ENCODE results near the gene DNAJC10.
"Not testable (repeated sequence)": the region's sequence is repeated elsewhere in the genome, so short reads cannot be mapped to it uniquely, and the experiment has no call there.

Gene DNAJC10, protein sequence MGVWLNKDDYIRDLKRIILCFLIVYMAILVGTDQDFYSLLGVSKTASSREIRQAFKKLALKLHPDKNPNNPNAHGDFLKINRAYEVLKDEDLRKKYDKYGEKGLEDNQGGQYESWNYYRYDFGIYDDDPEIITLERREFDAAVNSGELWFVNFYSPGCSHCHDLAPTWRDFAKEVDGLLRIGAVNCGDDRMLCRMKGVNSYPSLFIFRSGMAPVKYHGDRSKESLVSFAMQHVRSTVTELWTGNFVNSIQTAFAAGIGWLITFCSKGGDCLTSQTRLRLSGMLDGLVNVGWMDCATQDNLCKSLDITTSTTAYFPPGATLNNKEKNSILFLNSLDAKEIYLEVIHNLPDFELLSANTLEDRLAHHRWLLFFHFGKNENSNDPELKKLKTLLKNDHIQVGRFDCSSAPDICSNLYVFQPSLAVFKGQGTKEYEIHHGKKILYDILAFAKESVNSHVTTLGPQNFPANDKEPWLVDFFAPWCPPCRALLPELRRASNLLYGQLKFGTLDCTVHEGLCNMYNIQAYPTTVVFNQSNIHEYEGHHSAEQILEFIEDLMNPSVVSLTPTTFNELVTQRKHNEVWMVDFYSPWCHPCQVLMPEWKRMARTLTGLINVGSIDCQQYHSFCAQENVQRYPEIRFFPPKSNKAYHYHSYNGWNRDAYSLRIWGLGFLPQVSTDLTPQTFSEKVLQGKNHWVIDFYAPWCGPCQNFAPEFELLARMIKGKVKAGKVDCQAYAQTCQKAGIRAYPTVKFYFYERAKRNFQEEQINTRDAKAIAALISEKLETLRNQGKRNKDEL

DNA sequence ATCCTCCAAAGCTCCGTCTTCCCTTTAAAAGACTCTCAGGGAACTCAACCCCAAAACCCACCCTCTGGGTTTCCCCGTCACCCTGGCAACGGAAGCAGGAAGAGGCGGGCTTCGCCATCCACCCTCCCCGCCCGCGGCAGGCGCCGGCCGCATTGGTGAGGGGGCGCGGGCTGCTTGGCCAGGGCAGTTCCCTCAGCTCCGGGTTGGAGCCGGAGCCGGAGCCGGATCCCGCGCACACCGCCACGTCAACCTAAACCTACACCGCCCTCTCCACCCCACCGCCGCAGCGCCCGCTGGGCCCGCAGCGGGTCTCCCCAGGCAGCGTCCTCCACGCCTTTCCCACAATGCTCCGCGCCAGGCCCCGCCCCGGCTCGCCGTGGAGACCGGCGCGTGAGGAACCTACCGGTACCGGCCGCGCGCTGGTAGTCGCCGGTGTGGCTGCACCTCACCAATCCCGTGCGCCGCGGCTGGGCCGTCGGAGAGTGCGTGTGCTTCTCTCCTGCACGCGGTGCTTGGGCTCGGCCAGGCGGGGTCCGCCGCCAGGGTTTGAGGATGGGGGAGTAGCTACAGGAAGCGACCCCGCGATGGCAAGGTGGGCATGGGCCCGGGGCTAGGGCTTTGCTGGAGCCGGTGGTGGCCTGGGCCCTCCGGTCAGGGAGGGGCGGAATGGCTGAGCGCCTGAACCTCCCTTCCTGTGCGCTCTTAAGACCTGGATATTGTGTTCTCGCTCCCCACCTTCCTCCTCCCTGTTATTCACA lies at the start of gene DNAJC10:
DNAJC10 (plus strand) TSS at position 366 of the 758 bp plus-strand sequence. CDS start 1,830 bp downstream, outside the sequence.
- peak within 1 kb of the TSS; percentile 86 for H3K4me3 ChIP-seq
- no peak for TF ChIP-seq Cebpa-rat (IDR thresholded peaks at IDR 0.05)
- H3K27me3 ChIP-seq: no peaks in the 10 kb centered on the region
- peak within 1 kb of the TSS; percentile 82 for H3K27ac ChIP-seq
- peaks cover 60% of the 10 kb centered on the region for H3K4me1 ChIP-seq
- no peaks in the 10 kb centered on the region for H3K9me3 ChIP-seq
- H3K4me2 ChIP-seq: peak within 1 kb of the TSS; percentile 96
- peaks cover 12% of the 10 kb centered on the region; the same call in 1 of the 2 replicates for H3K36me3 ChIP-seq
- H4K20me1 ChIP-seq: no peaks in the 10 kb centered on the region
- H3K9ac ChIP-seq: peak within 1 kb of the TSS; percentile 80

DNA sequence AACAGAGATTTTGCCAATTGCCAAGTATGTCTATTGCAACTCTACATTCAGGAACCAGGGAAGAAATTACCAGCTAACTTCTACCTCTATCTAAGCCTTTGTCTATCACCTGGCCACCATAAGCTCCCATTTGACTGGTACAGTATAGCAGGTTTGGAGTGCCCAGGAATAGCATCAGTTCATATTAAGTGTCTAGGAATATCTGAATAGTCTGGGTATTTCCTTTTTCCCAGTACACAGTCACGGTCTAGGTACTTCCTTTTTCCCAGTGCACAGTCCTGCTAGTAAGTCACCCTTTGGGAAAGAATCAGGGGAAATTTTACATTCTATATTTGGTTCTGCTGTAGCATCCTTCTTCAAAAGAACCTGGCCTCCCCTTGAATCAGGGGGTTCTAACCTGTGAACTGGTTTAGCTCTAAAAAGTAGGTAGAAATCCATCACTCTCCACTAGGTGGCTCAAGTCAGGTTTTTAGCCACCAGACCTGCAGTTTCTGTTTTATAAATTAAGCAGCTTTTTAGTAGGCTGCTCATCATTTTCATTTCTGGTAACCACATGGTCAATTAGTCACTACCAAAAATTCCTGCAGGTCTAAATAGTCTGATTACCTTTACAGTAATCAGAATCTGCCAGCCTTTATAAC lies 49.3 kb upstream of the DNAJC10 start:
- Histone ChIP-seq H3K9me3 (peaks cover 5% of the 10 kb centered on the region; the same call in 1 of the 2 replicates), H3K4me3 (no peak overlapping the region), H3K4me2 (no peak overlapping the region), H3K27me3 (no peaks in the 10 kb centered on the region), H3K9ac (no peak overlapping the region), H3K36me3 (no peaks in the 10 kb centered on the region), H3K27ac (no peak overlapping the region), H4K20me1 (no peaks in the 10 kb centered on the region), H3K4me1 (peaks cover 20% of the 10 kb centered on the region)
- no peak for TF ChIP-seq Cebpa-rat (IDR thresholded peaks at IDR 0.05)

DNA sequence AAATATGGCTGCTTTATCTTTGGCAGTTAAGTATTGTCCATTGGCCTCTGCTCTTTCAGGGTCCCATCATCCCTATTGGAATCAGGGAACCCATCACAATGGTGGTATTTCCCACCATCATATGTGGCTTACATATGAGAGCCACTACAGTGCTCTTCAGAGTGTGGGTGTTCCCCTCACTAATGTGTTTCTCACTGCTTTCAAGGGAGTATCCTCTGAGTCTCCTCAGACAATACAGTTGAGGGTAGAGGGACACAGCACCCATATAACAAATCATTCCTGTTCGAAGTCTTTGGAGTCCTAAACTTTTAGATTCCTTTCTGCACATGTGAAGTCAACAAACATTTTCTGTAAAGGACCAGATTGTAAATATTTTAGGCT lies 48.8 kb upstream of the DNAJC10 start:
- Histone ChIP-seq H3K4me2 (no peak overlapping the region), H3K4me3 (no peak overlapping the region), H3K27me3 (no peaks in the 10 kb centered on the region), H3K36me3 (no peaks in the 10 kb centered on the region), H3K9ac (no peak overlapping the region), H3K4me1 (peaks cover 20% of the 10 kb centered on the region), H4K20me1 (no peaks in the 10 kb centered on the region), H3K9me3 (peaks cover 5% of the 10 kb centered on the region; the same call in 1 of the 2 replicates), H3K27ac (no peak overlapping the region)
- TF ChIP-seq Cebpa-rat (IDR thresholded peaks at IDR 0.05): no peak

DNA sequence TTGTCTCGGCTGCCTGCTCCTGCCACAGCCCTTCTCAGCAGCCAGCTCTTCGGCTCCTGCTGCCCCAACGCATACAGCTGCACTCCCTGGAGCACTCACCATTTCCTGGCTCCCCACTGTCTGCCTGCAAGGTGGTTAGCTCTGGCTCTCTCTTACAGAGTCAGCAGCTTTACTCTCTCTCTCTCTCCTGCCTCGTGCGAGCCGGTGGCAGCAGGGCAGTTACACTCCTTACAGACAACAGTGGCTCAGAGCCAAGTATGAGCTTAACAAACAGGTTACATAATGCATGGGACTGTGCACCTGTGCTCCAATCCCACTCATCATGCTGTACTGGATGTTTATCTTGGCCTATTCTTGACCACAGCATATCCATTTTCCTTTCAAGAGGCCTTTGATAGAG lies 47.4 kb upstream of the DNAJC10 start:
- TF ChIP-seq Cebpa-rat (IDR thresholded peaks at IDR 0.05): no peak

DNA sequence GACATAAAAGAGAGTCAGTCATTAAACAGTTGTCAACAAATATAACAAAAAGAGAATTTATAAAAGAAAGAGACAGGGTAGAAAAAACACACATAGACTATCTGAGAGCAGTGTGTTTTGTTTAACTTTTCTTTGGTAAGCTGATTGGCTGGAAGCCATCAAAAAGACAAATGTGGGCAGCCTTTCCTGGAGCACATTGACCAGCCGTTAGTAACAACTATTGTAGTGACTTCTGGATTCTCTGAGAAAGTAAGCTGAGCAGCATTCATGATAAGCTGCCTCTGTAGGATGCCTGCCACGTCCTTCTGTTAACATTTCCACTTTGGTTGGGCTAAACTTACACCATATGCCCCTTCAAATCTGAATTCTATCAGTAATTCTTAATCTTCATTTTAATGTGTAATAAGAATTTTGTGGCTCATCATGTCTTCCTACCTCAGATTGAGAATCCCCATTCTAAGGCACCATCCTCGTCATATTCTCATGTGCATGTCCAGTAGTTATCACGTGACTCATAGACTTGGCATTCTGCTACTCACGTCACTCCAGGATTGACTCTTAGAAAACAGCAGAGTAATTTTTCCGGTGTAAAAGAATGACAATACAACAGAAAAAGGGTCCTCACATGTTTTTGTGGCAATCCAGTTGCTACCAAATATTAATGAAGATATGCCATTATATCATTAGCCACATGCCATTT lies 43.4 kb upstream of the DNAJC10 start:
- no peak overlapping the region for H3K27ac ChIP-seq
- no peak overlapping the region for H3K4me2 ChIP-seq
- H3K27me3 ChIP-seq: no peaks in the 10 kb centered on the region
- peaks cover 5% of the 10 kb centered on the region; the same call in 1 of the 2 replicates for H3K9me3 ChIP-seq
- no peak for TF ChIP-seq Cebpa-rat (IDR thresholded peaks at IDR 0.05)
- no peak overlapping the region for H3K9ac ChIP-seq
- no peaks in the 10 kb centered on the region for H3K36me3 ChIP-seq
- no peak overlapping the region for H3K4me3 ChIP-seq
- H4K20me1 ChIP-seq: no peaks in the 10 kb centered on the region
- H3K4me1 ChIP-seq: peaks cover 12% of the 10 kb centered on the region

More for the DNA sequence above, 47.4 kb upstream of the DNAJC10 start:
- peak overlapping the region; percentile 34 for H3K4me2 ChIP-seq
- peaks cover 5% of the 10 kb centered on the region; the same call in 1 of the 2 replicates for H3K9me3 ChIP-seq
- no peaks in the 10 kb centered on the region for H3K27me3 ChIP-seq
- H3K36me3 ChIP-seq: no peaks in the 10 kb centered on the region
- peaks cover 20% of the 10 kb centered on the region for H3K4me1 ChIP-seq
- H3K4me3 ChIP-seq: no peak overlapping the region
- H3K9ac ChIP-seq: no peak overlapping the region
- no peak overlapping the region for H3K27ac ChIP-seq
- no peaks in the 10 kb centered on the region for H4K20me1 ChIP-seq

DNA sequence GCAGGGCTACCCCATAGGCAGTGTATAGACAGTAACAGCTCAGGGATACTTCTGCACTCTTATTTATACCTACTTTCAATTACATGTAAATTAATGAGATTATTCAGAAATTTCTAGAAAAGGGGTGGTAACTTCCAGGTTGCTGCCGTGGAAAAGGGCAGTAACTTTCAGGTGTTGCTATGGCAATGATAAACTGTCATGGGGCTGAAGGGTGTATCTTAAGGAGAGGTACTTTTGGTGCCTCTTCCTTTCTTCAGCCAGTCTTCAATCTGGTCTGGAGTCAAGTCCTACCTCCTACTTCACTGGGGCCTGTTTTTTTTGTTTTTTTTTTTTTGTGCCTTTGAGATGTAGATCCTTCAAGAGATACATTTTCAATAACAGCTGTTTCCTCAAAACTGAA lies 35.2 kb upstream of the DNAJC10 start:
- Histone ChIP-seq H3K4me3 (no peak overlapping the region), H3K36me3 (no peaks in the 10 kb centered on the region), H4K20me1 (no peaks in the 10 kb centered on the region), H3K4me2 (peak overlapping the region; percentile 24; the same call in 1 of the 2 replicates), H3K27me3 (no peaks in the 10 kb centered on the region), H3K9me3 (no peaks in the 10 kb centered on the region), H3K9ac (no peak overlapping the region), H3K4me1 (peaks cover 31% of the 10 kb centered on the region), H3K27ac (no peak overlapping the region)
- TF ChIP-seq Cebpa-rat (IDR thresholded peaks at IDR 0.05): no peak

DNA sequence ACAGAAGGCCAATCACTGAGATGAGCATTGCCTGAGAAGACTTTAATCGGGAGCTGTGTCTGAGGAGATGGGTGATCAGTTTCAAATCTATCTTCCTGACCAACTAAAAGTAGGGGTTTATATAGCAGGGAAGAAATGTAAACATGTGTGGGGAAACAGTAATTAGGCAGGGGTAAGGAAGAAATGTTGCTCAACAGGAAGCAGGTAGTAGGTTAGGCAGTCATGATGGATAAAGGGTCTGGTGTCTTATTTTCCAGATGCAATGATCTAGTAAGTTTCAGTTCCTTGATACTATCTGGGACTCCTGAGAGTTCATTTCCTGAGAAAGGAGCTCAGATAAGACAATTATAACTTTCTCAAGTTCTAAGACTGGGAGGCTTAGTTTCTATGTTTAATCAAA lies 33.8 kb upstream of the DNAJC10 start:
- Histone ChIP-seq H3K4me3 (no peak overlapping the region), H3K4me1 (peaks cover 31% of the 10 kb centered on the region), H3K36me3 (no peaks in the 10 kb centered on the region), H3K27ac (peak overlapping the region; percentile 68), H4K20me1 (no peaks in the 10 kb centered on the region), H3K4me2 (peak overlapping the region; percentile 63), H3K27me3 (no peaks in the 10 kb centered on the region), H3K9ac (no peak overlapping the region), H3K9me3 (no peaks in the 10 kb centered on the region)
- no peak for TF ChIP-seq Cebpa-rat (IDR thresholded peaks at IDR 0.05)

DNA sequence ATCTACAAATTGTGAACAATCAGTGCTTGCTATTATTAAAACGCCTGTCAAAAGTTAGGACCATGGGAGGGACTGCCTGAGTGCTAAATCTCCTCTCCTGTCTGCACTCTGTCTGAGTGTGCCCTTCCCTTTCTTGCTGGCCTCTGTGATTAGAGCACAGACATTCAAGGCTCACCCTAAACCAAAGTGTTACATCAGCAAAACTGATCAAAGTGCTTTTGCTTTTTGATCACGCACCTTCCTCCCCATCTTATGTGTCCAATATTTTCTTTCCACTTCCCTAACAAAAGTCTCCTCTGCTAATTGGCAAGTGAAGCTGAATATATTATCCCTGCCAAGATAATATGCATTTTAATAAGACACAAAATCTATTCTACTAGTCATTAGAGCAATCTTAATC lies 30.5 kb upstream of the DNAJC10 start:
- Histone ChIP-seq H3K4me2 (no peak overlapping the region), H3K9me3 (no peaks in the 10 kb centered on the region), H3K4me3 (no peak overlapping the region), H3K9ac (no peak overlapping the region), H3K36me3 (no peaks in the 10 kb centered on the region), H4K20me1 (no peaks in the 10 kb centered on the region), H3K4me1 (peaks cover 27% of the 10 kb centered on the region), H3K27me3 (no peaks in the 10 kb centered on the region), H3K27ac (no peak overlapping the region)
- TF ChIP-seq Cebpa-rat (IDR thresholded peaks at IDR 0.05): no peak

DNA sequence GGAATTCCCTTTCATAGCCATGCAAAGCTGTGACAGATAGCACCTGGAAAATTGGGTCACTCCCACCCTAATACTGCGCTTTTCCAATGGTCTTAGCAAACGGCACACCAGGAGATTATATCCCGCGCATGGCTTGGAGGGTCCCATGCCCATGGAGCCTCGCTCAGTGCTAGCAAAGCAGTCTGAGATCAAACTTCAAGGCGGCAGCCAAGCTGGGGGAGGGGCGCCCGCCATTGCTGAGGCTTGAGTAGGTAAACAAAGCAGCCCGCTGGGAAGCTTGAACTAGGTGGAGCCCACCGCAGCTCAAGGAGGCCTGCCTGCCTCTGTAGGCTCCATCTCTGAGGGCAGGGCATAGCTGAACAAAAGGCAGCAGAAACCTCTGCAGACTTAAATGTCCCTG lies 29.3 kb upstream of the DNAJC10 start:
- not testable (repeated sequence) for H3K4me2 ChIP-seq, H3K4me3 ChIP-seq, H3K9ac ChIP-seq, H3K9me3 ChIP-seq, H3K36me3 ChIP-seq, H3K27ac ChIP-seq, H3K27me3 ChIP-seq, H4K20me1 ChIP-seq
- peaks cover 15% of the 10 kb centered on the region for H3K4me1 ChIP-seq
